Measurements from ENCODE around the gene GALK2.

DNA sequence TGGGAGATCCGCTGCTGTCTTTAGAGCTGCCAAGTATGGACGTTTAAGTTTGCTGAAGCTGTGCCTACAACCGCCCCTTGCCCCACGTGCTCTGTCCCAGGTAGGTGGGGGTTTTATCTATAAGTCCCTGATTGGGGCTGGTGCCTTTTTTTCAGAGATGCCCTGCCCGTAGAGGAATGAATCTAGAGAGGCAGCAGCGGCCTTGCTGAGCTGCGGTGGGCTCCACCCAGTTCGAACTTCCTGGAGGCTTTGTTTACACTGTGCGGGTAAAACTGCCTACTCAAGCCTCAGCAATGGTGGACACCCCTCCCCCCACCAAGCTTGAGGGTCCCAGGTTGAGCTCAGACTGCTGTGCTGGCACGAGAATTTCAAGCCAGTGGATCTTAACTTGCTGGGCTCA, 169.6 kb downstream of the GALK2 start:
- TF ChIP-seq POLR2A (IDR thresholded peaks at IDR 0.05), result no peak
- TF ChIP-seq, protein P1, sequence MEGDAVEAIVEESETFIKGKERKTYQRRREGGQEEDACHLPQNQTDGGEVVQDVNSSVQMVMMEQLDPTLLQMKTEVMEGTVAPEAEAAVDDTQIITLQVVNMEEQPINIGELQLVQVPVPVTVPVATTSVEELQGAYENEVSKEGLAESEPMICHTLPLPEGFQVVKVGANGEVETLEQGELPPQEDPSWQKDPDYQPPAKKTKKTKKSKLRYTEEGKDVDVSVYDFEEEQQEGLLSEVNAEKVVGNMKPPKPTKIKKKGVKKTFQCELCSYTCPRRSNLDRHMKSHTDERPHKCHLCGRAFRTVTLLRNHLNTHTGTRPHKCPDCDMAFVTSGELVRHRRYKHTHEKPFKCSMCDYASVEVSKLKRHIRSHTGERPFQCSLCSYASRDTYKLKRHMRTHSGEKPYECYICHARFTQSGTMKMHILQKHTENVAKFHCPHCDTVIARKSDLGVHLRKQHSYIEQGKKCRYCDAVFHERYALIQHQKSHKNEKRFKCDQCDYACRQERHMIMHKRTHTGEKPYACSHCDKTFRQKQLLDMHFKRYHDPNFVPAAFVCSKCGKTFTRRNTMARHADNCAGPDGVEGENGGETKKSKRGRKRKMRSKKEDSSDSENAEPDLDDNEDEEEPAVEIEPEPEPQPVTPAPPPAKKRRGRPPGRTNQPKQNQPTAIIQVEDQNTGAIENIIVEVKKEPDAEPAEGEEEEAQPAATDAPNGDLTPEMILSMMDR (IDR thresholded peaks at IDR 0.05), result no peak

All from right lobe of liver (tissue), 4 donors.